Stimulated activated memory B cell treated with anti-CD40 and anti-IgM and Interleukin-4, amounts not matched to agents 10 μg/mL and 1 μg/mL and 100 μg/mL, for 72 hours (primary cell): ENCODE measurements around the gene FAM89A.
"Not testable (repeated sequence)": the region's sequence is repeated elsewhere in the genome, so short reads cannot be mapped to it uniquely, and the experiment has no call there.

Source experiments
- ATAC-seq: fragments of 150-1000 bp; cut with Tn5 transposase; 2 replicates; pipeline ENCODE4 v1.10.0; 2021
- H3K27ac Mint-ChIP-seq: one replicate; pipeline ENCODE4 v1.8.0; 2022; ENCODE audit warnings: mild to moderate bottlenecking, mixed read lengths
- H3K27me3 Mint-ChIP-seq: one replicate; pipeline ENCODE4 v1.8.0; 2022; ENCODE audit warnings: mixed read lengths
- H3K36me3 Mint-ChIP-seq: one replicate; pipeline ENCODE4 v1.8.0; 2022; ENCODE audit warnings: mixed read lengths
- H3K4me1 Mint-ChIP-seq: one replicate; pipeline ENCODE4 v1.8.0; 2022; ENCODE audit warnings: mixed read lengths
- H3K4me3 Mint-ChIP-seq: one replicate; pipeline ENCODE4 v1.8.0; 2022; ENCODE audit warnings: mild to moderate bottlenecking, moderate library complexity, mixed read lengths
- H3K9me3 Mint-ChIP-seq: one replicate; pipeline ENCODE4 v1.8.0; 2022; ENCODE audit warnings: mixed read lengths

The FAM89A gene

DNA sequence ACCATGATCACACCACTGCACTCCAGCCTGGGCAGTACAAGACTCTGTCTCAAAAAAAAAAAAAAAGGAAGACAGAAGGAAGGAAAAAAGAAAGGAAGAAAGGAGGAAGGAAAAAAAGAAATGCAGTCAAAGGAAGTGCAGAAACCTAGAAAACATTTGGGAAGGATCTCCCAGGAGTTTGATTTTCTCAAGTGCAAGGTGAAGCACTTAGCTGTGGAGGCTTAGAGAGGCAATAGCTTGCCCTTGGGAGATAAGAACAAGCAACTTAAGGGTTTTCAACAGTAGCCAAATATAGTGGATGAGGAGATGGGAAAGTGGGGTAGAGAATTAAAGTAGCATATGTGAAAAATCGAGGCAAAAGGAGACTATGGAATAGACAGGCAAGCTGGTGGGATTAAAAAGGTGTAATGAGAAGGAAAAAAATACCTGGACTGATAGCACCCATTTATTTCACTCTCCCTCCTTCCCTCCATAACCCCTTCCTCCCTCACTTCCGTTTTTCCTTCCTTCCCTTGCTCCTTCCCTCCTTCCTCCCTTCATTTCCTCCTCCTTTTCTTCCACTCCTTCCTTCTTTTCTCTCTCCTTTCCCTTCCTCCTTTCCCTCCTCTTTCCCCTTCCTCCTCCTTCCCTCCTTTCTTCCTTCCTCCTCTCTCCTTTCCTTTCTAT, 6.8 kb upstream of the FAM89A start:
- no peaks in the 10 kb centered on the region for H3K36me3 Mint-ChIP-seq
- peaks cover 11% of the 10 kb centered on the region for H3K9me3 Mint-ChIP-seq
- no peak for ATAC-seq
- peaks cover 33% of the 10 kb centered on the region for H3K27me3 Mint-ChIP-seq
- H3K4me1 Mint-ChIP-seq: no peaks in the 10 kb centered on the region
- H3K4me3 Mint-ChIP-seq: no peak overlapping the region
- H3K27ac Mint-ChIP-seq: no peak overlapping the region

GRCh38 chr1:231045921-231046729, 6.1 kb upstream of the FAM89A start:
- Mint-ChIP-seq H3K27me3 (peaks cover 33% of the 10 kb centered on the region), H3K9me3 (peaks cover 11% of the 10 kb centered on the region)
- H3K4me3 Mint-ChIP-seq, ATAC-seq, H3K27ac Mint-ChIP-seq, H3K36me3 Mint-ChIP-seq, H3K4me1 Mint-ChIP-seq: not testable (repeated sequence)

DNA sequence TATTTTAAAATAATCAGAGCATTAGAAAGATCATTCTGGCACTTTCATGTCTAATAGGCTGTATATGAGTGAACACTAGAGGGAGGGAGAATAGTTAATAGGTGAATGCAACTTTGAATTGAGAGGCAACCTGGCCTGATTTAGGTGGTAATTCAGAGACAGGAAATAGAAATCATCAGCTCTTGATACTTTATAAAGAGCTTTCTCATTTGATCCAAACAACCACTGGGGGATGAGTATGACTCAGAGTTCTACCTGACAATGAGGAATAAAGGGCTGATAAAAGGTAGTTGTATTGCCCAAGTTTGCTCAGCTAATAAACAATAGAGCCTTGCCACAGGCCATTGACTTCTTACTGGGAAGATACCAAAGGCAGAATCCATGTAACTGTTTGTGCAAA, 5.2 kb upstream of the FAM89A start:
- H3K36me3 Mint-ChIP-seq: no peaks in the 10 kb centered on the region
- H3K4me3 Mint-ChIP-seq: no peak overlapping the region
- H3K9me3 Mint-ChIP-seq: peaks cover 11% of the 10 kb centered on the region
- peaks cover 33% of the 10 kb centered on the region for H3K27me3 Mint-ChIP-seq
- H3K27ac Mint-ChIP-seq: no peak overlapping the region
- peaks cover 6% of the 10 kb centered on the region for H3K4me1 Mint-ChIP-seq
- no peak for ATAC-seq

- Mint-ChIP-seq H3K9me3 (peaks cover 11% of the 10 kb centered on the region), H3K4me3 (no peak overlapping the region), H3K27me3 (peaks cover 33% of the 10 kb centered on the region), H3K27ac (no peak overlapping the region), H3K36me3 (no peaks in the 10 kb centered on the region), H3K4me1 (peaks cover 6% of the 10 kb centered on the region)
- no peak for ATAC-seq
Measured at GRCh38 chr1:231044588-231044987, 4.5 kb upstream of the FAM89A start.

GRCh38 chr1:231041719-231042261, 1.7 kb upstream of the FAM89A start:
- Mint-ChIP-seq H3K27me3 (peaks cover 22% of the 10 kb centered on the region), H3K4me3 (peak overlapping the region; percentile 67), H3K36me3 (peaks cover 4% of the 10 kb centered on the region), H3K9me3 (peaks cover 11% of the 10 kb centered on the region), H3K27ac (peak overlapping the region; percentile 15), H3K4me1 (peaks cover 8% of the 10 kb centered on the region)
- ATAC-seq: no peak

DNA sequence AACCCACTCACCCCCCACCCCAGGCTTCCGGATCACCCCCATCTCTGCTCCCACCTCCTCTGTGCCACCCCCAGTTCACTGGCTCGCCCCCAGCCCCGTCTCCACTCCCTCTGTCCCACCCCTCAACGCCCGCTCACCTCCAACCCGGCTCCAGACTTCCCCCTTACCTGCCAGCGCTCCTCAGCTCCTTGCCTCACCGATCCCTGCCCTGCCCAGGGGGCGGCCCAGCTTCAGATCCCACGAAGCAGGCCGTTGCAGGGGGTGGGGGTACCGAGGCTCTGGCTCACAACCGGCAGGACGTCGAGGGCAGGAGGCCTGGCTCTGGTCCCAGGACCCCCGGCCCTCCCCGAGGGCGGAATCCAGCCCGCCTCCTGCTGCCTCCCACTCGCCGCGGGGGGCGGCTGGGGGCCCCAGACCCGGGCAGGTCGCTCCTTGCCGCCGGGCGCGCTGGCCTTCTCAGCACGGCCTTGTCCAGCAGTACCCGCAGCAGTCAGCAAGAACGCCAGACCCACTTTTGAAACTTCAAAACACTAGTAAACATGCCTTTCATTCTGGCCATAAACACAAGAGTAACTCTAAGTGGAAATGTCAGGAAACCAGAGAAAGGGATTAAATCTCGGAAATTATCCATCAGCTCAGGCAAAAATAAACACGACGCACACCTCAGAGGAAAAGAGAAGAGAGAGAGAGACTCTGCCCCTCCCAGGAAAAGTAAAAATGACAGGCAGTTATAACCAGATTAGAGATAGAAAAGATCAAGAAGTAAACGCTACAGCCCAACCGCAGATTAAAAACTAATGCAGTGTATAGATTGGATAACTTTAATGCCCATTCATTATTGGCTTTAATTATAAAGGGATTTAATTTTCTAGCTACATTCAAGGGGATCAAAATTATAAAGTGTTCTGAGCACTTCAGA, 1.0 kb upstream of the FAM89A start:
- Mint-ChIP-seq H3K4me3 (peak overlapping the region; percentile 89), H3K36me3 (peaks cover 4% of the 10 kb centered on the region), H3K27me3 (peaks cover 15% of the 10 kb centered on the region), H3K27ac (peak overlapping the region; percentile 69), H3K4me1 (peaks cover 12% of the 10 kb centered on the region), H3K9me3 (peaks cover 11% of the 10 kb centered on the region)
- peak; percentile 4 for ATAC-seq

DNA sequence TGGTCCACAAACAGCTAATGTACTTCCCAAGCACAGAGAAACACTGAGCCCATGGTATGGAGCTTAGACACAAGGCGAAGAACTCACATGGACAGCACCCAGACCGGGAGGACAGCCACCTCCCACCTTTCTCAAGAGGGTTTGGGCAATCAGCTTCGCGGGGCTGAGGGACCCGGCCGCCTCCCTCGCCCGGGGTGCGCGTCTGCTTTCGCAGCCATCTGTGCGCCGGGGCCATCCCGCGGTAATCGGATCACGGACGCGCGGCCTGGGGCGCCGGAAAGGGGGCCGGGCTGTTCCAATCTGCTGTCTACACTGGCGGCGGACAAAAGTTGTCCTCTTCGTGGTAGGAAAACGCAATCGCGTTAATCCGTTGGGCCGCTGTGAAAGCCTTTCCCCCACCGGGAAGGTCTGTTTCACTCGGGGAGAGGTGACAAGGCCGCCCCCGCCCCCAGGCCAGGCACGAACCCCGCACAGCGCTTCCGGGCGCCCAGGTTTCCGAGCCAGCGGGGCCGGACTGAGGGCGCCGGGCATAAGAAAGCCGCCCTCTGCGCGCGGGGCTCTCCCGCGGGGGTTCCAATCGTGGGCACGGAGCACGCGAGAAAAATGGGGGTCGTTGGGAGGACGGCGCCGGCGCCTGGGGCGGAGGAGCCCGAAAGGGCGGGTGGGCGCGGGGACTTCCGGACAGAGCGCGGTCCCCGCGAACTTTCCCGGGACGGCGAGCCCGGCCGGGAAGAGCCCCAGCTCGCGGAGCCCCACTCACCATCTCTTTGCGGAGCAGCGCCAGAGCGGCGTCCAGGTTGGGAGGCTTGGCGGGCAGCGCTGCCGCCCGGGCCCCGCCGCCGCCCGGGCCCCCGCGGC, 664 bp downstream of the FAM89A start:
- H3K4me1 Mint-ChIP-seq: peaks cover 12% of the 10 kb centered on the region
- H3K36me3 Mint-ChIP-seq: peaks cover 4% of the 10 kb centered on the region
- no peaks in the 10 kb centered on the region for H3K9me3 Mint-ChIP-seq
- peak overlapping the region; percentile 79 for H3K4me3 Mint-ChIP-seq
- peak overlapping the region; percentile 26 for H3K27ac Mint-ChIP-seq
- H3K27me3 Mint-ChIP-seq: no peaks in the 10 kb centered on the region
- ATAC-seq: peak; percentile 57

- H3K9me3 Mint-ChIP-seq: no peaks in the 10 kb centered on the region
- H3K27me3 Mint-ChIP-seq: no peaks in the 10 kb centered on the region
- no peak overlapping the region for H3K4me3 Mint-ChIP-seq
- ATAC-seq: no peak
- H3K4me1 Mint-ChIP-seq: peaks cover 14% of the 10 kb centered on the region
- no peak overlapping the region for H3K27ac Mint-ChIP-seq
- peaks cover 4% of the 10 kb centered on the region for H3K36me3 Mint-ChIP-seq
Measured at GRCh38 chr1:231037585-231038517, 2.2 kb downstream of the FAM89A start.

GRCh38 chr1:231036416-231036815, 3.6 kb downstream of the FAM89A start:
- Mint-ChIP-seq H3K4me3 (no peak overlapping the region), H3K4me1 (peaks cover 16% of the 10 kb centered on the region), H3K27ac (no peak overlapping the region), H3K27me3 (no peaks in the 10 kb centered on the region), H3K36me3 (peaks cover 4% of the 10 kb centered on the region), H3K9me3 (no peaks in the 10 kb centered on the region)
- no peak for ATAC-seq

DNA sequence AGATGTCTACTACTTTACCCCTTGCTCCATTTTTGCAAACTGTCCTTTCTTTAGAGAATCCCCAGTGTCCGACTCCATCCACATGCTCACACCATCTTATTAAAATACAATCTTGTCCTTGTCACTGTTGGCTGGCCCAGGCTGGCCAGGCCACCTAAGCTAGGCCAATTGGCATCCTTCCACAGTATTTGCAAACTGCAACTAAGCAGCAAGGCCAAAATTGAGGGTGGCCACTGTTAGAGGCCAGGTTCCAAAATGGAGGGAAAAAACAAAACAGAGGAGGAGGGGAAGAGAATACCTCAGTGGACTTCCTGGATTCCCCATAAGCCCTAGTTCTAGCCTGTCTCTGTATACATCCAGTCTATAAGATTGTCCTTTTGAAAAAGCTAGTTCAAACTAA, 4.3 kb downstream of the FAM89A start:
- Mint-ChIP-seq H3K4me3 (no peak overlapping the region), H3K4me1 (peaks cover 12% of the 10 kb centered on the region), H3K9me3 (no peaks in the 10 kb centered on the region), H3K27ac (no peak overlapping the region), H3K36me3 (peaks cover 4% of the 10 kb centered on the region), H3K27me3 (no peaks in the 10 kb centered on the region)
- ATAC-seq: no peak

GRCh38 chr1:231032963-231033362, 7.1 kb downstream of the FAM89A start:
- Mint-ChIP-seq H3K4me3 (no peak overlapping the region), H3K36me3 (peaks cover 4% of the 10 kb centered on the region), H3K4me1 (peaks cover 12% of the 10 kb centered on the region), H3K27me3 (no peaks in the 10 kb centered on the region), H3K27ac (no peak overlapping the region), H3K9me3 (no peaks in the 10 kb centered on the region)
- ATAC-seq: no peak

- Mint-ChIP-seq H3K36me3 (no peaks in the 10 kb centered on the region), H3K4me1 (peaks cover 6% of the 10 kb centered on the region), H3K4me3 (no peak overlapping the region), H3K27me3 (no peaks in the 10 kb centered on the region), H3K27ac (no peak overlapping the region), H3K9me3 (no peaks in the 10 kb centered on the region)
- ATAC-seq: no peak
Measured at GRCh38 chr1:231029841-231030240, 10.2 kb downstream of the FAM89A start.

- H3K27ac Mint-ChIP-seq, ATAC-seq, H3K27me3 Mint-ChIP-seq, H3K9me3 Mint-ChIP-seq, H3K4me1 Mint-ChIP-seq, H3K4me3 Mint-ChIP-seq, H3K36me3 Mint-ChIP-seq: not testable (repeated sequence)
Measured at GRCh38 chr1:231029247-231029646, 10.8 kb downstream of the FAM89A start.
